GM12873 (cell line): ENCODE data around the gene GPR78.

Experiments used
- TF ChIP-seq, protein P1 (sequence below): IDR thresholded peaks from 2 replicates; pipeline ENCODE4 v1.5.1; 2012; ENCODE audit warnings: low read depth, mild to moderate bottlenecking, moderate library complexity, low read length, control low read depth; ENCODE audit not compliant: insufficient read depth; ENCODE audit errors: missing control alignments

GPR78 gene

DNA sequence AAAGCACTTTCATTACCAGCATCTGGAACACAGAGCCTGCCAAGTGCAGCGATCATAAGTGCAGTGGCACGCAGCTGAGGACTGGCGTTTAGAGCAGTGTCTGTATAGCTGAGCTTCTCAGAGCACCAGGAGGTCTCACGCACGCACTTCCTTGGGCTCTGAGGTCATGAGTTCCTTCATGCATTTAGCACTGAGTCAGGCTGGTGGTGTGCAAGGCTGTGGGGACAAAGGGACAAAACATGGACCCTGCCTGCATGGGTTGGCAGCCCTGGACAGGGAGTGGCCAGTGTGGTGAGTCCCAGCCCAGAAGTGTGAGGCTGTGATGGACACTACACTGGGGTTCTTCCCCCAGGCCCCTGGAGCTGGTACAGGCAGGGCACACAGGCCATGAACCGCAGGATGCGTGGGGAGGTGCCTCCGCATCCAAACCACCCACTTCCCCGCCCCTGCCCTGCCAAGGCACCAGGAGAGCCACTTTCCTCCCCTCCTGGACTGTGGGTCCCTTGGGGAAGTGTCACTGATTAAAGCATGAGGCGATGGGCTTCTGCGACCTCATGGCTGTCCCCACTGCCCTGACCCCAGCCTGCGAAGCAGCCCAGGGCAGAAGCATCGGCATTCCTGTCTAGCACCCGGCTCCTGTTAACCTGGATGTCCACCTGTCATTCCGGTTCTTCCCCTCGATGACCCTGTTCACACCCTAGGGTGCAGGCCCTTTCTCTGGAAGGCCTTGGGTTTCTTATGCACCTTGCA lies 37.2 kb upstream of the GPR78 start:
- TF ChIP-seq, protein P1, sequence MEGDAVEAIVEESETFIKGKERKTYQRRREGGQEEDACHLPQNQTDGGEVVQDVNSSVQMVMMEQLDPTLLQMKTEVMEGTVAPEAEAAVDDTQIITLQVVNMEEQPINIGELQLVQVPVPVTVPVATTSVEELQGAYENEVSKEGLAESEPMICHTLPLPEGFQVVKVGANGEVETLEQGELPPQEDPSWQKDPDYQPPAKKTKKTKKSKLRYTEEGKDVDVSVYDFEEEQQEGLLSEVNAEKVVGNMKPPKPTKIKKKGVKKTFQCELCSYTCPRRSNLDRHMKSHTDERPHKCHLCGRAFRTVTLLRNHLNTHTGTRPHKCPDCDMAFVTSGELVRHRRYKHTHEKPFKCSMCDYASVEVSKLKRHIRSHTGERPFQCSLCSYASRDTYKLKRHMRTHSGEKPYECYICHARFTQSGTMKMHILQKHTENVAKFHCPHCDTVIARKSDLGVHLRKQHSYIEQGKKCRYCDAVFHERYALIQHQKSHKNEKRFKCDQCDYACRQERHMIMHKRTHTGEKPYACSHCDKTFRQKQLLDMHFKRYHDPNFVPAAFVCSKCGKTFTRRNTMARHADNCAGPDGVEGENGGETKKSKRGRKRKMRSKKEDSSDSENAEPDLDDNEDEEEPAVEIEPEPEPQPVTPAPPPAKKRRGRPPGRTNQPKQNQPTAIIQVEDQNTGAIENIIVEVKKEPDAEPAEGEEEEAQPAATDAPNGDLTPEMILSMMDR: no peak

DNA sequence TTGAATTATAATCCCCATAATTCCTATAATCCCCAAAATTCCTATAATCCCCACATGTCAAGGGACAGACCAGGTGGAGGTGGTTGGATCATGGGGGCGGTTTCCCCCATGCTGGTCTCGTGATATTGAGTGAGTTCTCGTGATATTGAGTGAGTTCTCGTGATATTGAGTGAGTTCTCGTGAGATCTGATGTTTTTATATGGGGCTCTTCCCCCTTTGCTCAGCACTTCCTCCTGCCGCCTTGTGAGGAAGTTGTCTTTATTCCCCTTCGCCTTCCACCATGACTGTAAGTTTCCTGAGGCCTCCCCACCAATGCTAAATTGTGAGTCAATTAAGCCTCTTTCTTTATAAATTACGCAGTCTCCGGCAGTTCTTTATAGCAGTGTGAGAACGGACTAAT lies 36.6 kb upstream of the GPR78 start:
- TF ChIP-seq, protein P1: no peak

DNA sequence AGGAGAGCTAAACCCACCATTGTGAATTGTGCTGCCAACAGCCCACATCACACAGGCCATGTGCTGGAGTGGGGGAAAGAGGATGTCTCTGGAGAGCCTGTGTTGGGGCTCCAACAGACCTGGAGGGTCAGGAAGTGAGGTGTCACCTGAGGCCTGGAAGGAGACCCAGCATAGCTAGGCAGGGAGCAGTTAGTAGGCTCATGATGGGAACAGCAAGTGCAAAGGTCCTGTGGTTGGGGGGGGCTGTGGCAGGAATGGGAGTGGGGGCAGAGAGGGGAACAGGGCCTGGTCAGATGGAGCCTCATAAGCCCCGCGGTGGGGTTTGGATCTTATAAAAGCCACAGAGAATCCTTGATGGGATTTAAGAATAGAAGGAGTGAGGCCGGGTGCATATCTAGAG lies 35.9 kb upstream of the GPR78 start:
- TF ChIP-seq, protein P1: no peak

DNA sequence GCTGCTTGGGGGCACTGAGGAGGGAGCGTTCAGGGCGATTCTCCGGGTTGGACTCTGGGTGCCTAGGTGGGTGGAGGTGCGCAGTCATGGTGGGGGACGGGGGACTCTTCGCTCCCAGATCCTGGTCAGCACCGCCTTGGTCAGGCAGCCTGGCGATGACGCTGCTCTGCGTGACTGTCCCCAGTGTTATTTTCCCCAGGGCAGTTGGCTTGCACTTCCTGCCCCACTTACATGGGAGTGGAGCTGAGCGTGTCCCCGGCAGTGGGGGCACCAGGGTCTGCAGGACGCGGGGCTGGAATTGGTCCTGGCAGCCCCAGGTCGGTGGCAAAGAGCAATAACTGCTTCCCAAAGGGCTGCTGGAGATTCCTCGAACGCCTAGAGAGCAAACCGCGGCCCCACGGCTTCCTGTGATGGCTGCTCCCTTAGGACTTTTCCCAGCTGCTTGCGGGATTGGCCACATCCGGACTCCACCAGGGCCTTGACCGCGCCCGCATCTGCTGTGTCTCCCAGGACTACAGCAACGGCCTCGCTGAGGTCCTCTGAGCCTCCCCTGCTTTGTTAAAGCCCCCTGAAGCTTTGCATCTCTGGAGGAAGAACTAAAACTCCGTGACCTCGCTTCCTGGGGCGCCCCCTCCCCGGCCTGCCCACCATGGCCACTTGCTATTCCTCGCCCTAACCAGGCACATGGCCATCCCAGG lies 35.3 kb upstream of the GPR78 start:
- TF ChIP-seq, protein P1: no peak

DNA sequence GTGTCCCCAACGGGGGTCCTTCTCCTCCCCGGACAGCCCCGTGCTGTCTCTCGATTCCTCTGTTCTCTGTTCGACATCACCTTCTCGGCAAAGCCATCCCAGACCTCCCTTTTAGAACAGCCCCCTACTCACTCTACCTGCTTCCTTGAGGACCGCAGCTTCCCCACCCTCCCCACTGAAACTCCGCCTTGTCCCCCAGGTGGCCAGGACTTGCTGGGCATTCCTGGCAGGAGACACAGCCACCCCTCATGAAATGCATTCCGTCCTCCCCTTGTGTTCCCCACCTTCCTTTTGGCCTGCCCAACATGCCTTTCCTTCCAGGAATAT lies 34.8 kb upstream of the GPR78 start:
- TF ChIP-seq, protein P1: no peak

DNA sequence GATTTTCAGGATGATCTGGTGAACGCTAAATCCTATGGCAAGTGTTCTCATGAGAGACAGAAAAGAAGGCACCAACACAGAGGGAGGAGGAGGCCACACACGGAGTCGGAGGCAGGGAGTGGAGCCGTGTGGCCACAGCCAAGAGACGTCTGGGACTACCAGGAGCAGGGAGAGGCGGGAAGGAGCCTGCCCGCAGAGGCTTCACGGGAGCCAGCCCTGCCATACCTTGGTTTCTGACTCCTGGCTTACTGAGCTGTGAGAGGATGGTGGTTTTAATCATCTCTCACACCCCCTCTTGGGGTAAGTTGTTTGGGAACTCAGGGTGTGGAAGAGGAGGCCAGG lies 33.5 kb upstream of the GPR78 start:
- TF ChIP-seq, protein P1: no peak

DNA sequence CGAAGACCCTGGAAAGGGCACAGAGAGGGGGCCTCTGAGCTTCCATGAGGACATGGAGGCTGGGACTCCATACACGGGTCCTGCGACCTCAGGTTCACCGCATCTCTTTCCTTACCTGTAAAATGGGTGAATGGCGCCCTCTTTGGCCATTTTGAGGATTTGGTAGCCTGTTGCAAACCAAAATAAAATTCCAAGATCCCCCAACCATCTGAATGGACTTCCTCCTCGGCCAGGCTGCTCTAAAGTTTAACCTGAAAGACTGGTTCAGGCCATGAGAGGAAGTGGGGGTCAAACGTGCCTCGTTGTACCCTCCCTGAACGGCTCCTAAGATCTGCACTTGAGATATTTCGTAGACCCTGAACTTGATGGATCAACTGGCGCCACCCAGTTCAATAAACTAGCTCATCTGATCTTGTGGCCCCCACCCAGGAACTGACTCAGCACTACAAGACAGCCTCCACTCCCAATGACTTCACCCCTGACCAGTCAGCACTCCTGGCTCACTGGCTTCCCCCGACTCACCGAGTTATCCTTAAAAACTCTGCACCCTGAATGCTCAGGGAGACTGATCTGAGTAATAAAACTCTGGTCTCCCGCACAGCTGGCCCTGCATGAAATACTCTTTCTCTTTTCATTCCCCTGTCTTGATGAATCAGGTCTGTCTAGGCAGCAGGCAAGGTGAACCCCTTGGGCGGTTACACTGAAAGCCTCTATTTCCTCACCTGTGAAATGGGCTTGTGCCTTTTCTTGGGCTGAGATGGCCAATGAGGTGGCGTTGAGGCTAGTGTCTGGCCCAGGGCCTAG lies 32.9 kb upstream of the GPR78 start:
- TF ChIP-seq, protein P1: peak; percentile 72
